GM18519 (cell line): ENCODE results near the gene OTUD7B.
"Not testable (repeated sequence)": the region's sequence is repeated elsewhere in the genome, so short reads cannot be mapped to it uniquely, and the experiment has no call there.

Experiments
- ATAC-seq: cut with Tn5 transposase; IDR thresholded peaks from one replicate; pipeline ENCODE4 v1.9.1; 2021; ENCODE audit warnings: mild to moderate bottlenecking, moderate library complexity; ENCODE audit not compliant: unreplicated experiment, low FRiP score

Gene OTUD7B

GRCh38 chr1:149962039-149962647 lies 48.4 kb downstream of the OTUD7B start:
- ATAC-seq = no peak

GRCh38 chr1:149957548-149957947 lies 53.0 kb downstream of the OTUD7B start:
- ATAC-seq = not testable (repeated sequence)

- no peak for ATAC-seq
These were observed 60.6 kb downstream of the OTUD7B start for GRCh38 chr1:149949911-149950310.

- ATAC-seq = no peak
These were observed 65.3 kb downstream of the OTUD7B start for GRCh38 chr1:149945206-149945605.

- no peak for ATAC-seq
These were observed 67.6 kb downstream of the OTUD7B start for GRCh38 chr1:149942885-149943284.

GRCh38 chr1:149942207-149942606 lies 68.3 kb downstream of the OTUD7B start:
- ATAC-seq = no peak

GRCh38 chr1:149940427-149940826 lies 70.1 kb downstream of the OTUD7B start:
- ATAC-seq = no peak

- not testable (repeated sequence) for ATAC-seq
These were observed 71.9 kb downstream of the OTUD7B start for GRCh38 chr1:149938668-149939003.

- no peak for ATAC-seq
These were observed 72.8 kb downstream of the OTUD7B start for GRCh38 chr1:149937759-149938158.

GRCh38 chr1:149936992-149937705 lies 73.4 kb downstream of the OTUD7B start:
- ATAC-seq = no peak

GRCh38 chr1:149936170-149936991 lies 74.1 kb downstream of the OTUD7B start, which contains the start of gene MTMR11:
MTMR11 (minus strand) TSS chr1:149936879; CDS start chr1:149936647, 232 bp downstream.
- ATAC-seq = no peak

- ATAC-seq = no peak
These were observed 76.2 kb downstream of the OTUD7B start for GRCh38 chr1:149934356-149934755.

- ATAC-seq = no peak
These were observed 77.3 kb downstream of the OTUD7B start for GRCh38 chr1:149933208-149933607.

- ATAC-seq = no peak
These were observed 78.1 kb downstream of the OTUD7B start for GRCh38 chr1:149932474-149932873.

- no peak for ATAC-seq
These were observed 79.2 kb downstream of the OTUD7B start for GRCh38 chr1:149931212-149931790.

GRCh38 chr1:149929856-149930255 lies 80.7 kb downstream of the OTUD7B start:
- ATAC-seq = no peak

- no peak for ATAC-seq
These were observed 82.2 kb downstream of the OTUD7B start for GRCh38 chr1:149928401-149928724.

- ATAC-seq = peak; percentile 82
These were observed 82.7 kb downstream of the OTUD7B start, which contains the start of gene SF3B4 for GRCh38 chr1:149927563-149928400. SF3B4 (minus strand) TSS chr1:149927803; CDS start chr1:149927759, 44 bp downstream.

GRCh38 chr1:149927056-149927562 lies 83.4 kb downstream of the OTUD7B start:
- peak; percentile 10 for ATAC-seq

- ATAC-seq = no peak
These were observed 84.2 kb downstream of the OTUD7B start for GRCh38 chr1:149926296-149926695.
